Bronchial epithelial cell (primary cell): ENCODE data around the gene POMT2. TPM values are rescaled to one million over a fixed set of nuclear protein-coding genes. Genes with fewer than 3 reads are reported as not detected.
"Not testable (repeated sequence)": the region's sequence is repeated elsewhere in the genome, so short reads cannot be mapped to it uniquely, and the experiment has no call there.

Experiments used
- DNase-seq: peaks from one replicate; pipeline ENCODE4 v3.0.0-alpha.2; 2010; ENCODE audit warnings: low read depth
- FAIRE-seq: peaks from 2 replicates; lab custom pipeline; 2011; peaks lifted over from hg19 to GRCh38; lab: Jason Lieb, UNC
- H3K27me3 ChIP-seq: 2 replicates; pipeline ENCODE4 v1.5.1; 2011; ENCODE audit warnings: low read length; ENCODE audit not compliant: control insufficient read depth, insufficient read depth
- H3K36me3 ChIP-seq: 2 replicates; pipeline ENCODE4 v1.5.1; 2011; ENCODE audit warnings: low read length; ENCODE audit not compliant: control insufficient read depth, insufficient read depth
- H3K4me3 ChIP-seq: 2 replicates; pipeline ENCODE4 v1.5.1; 2011; ENCODE audit warnings: mild to moderate bottlenecking, low read depth, low read length, control low read depth
- CTCF ChIP-seq: IDR thresholded peaks from 2 replicates; pipeline ENCODE4 v1.5.1; 2011; ENCODE audit warnings: mild to moderate bottlenecking, moderate library complexity, low read length, control low read depth, inconsistent platforms; ENCODE audit not compliant: insufficient read depth, severe bottlenecking
- total RNA-seq: library from RNA; depleted of rRNA; stranded (reverse); fragments of >200 nt; gene quantifications from 2 replicates; pipeline ENCODE4 v1.2.1, GENCODE V29; 2014

POMT2 gene
- total RNA-seq, 1 donor from 2014 or later = 5.8 TPM

- DNase-seq (peak; percentile 69), FAIRE-seq (no peak)
- TF ChIP-seq CTCF = no peak
- Histone ChIP-seq H3K4me3 (no peak overlapping the region), H3K36me3 (peaks cover 4% of the 10 kb centered on the region), H3K27me3 (no peaks in the 10 kb centered on the region)
Observed at GRCh38 chr14:77342726-77343397, 22.2 kb upstream of the POMT2 start.

GRCh38 chr14:77340389-77340788 lies 19.7 kb upstream of the POMT2 start:
- no peak for TF ChIP-seq CTCF
- DNase-seq (no peak), FAIRE-seq (no peak)
- Histone ChIP-seq H3K36me3 (peaks cover 4% of the 10 kb centered on the region), H3K4me3 (no peak overlapping the region), H3K27me3 (no peaks in the 10 kb centered on the region)

- TF ChIP-seq CTCF = no peak
- FAIRE-seq (no peak), DNase-seq (peak; percentile 66)
- H3K4me3 ChIP-seq = no peak overlapping the region
- peaks cover 4% of the 10 kb centered on the region for H3K36me3 ChIP-seq
- H3K27me3 ChIP-seq = no peaks in the 10 kb centered on the region
Observed at GRCh38 chr14:77339407-77339806, 18.7 kb upstream of the POMT2 start.

GRCh38 chr14:77338302-77338701 lies 17.6 kb upstream of the POMT2 start:
- FAIRE-seq = no peak
- Histone ChIP-seq H3K4me3 (no peak overlapping the region), H3K36me3 (peaks cover 4% of the 10 kb centered on the region), H3K27me3 (no peaks in the 10 kb centered on the region)
- no peak for DNase-seq
- no peak for TF ChIP-seq CTCF

DNA sequence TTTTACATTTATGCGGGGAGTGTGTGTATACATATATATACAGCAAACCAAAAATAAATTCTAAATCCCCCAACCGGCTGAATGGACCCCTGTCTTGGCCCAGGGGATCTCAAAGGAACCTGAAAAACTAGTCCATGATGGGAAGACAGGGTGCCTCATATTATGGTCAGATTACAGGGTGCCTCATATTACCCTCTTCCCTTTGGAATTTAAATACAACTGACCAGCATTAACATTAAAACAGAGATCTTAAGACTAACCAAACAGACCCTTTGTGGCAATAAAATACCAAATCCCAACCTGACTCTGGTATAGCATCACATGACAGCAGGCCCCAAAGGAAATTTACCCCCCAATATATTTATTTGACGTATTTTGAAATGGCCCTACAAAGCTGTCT lies 17.2 kb upstream of the POMT2 start:
- no peak overlapping the region for H3K4me3 ChIP-seq
- peaks cover 4% of the 10 kb centered on the region for H3K36me3 ChIP-seq
- DNase-seq (no peak), FAIRE-seq (no peak)
- no peak for TF ChIP-seq CTCF
- no peaks in the 10 kb centered on the region for H3K27me3 ChIP-seq

DNA sequence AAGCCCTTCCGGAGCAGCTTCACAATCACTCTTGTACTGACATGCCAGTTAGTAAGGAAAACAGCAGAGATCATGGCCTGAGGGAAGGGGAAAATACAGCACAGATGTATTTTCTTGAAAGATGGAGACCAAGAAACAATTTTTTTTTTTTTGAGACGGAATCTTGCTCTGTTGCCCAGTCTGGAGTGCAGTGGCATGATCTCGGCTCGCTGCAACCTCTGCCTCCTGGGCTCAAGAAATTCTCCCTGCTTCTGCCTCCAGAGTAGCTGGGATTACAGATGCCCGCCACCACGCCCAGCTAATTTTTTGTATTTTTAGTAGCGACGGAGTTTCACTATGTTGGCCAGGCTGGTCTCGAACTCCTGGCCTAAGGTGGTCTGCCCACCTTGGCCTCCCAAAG lies 16.6 kb upstream of the POMT2 start:
- not testable (repeated sequence) for H3K27me3 ChIP-seq, FAIRE-seq, H3K36me3 ChIP-seq, DNase-seq, H3K4me3 ChIP-seq
